CD14-positive monocyte (primary cell): ENCODE data around the gene STX2. TPM values are rescaled to one million over a fixed set of nuclear protein-coding genes. Genes with fewer than 3 reads are reported as not detected.

ENCODE experiments used
- DNase-seq, 3 donors: peaks; one replicate each; pipeline ENCODE4 v3.0.0-alpha.2; 2011 to 2022
- H2AFZ ChIP-seq: 2 replicates; pipeline ENCODE4 v1.6.0; 2012; ENCODE audit warnings: mild to moderate bottlenecking, low read depth, low read length, inconsistent platforms; ENCODE audit not compliant: insufficient read depth, poor library complexity, severe bottlenecking
- H3K27ac ChIP-seq, 2 donors: 1 replicate in 1 of 2; 2 replicates in 1 of 2; pipeline ENCODE4 v1.5.1; 2012 to 2013; ENCODE audit warnings: low read length in 2 of 2, control low read depth in 1 of 2, inconsistent platforms in 1 of 2, low read depth in 1 of 2, mild to moderate bottlenecking in 1 of 2
- H3K27me3 ChIP-seq, 2 donors: one replicate each; pipeline versions ENCODE4 v1.6.0 to v1.6.1; 2011 to 2013; ENCODE audit warnings: low read length in 2 of 2; ENCODE audit not compliant: control insufficient read depth in 2 of 2, insufficient read depth in 2 of 2
- H3K36me3 ChIP-seq, 2 donors: replicated peaks in 1 of 2; 1 replicate in 1 of 2; 2 replicates in 1 of 2; pipeline versions ENCODE4 v1.5.1 to v1.6.1; 2012 to 2013; ENCODE audit warnings: low read length in 2 of 2, control low read depth in 1 of 2, inconsistent platforms in 1 of 2, mild to moderate bottlenecking in 1 of 2; ENCODE audit not compliant: insufficient read depth in 2 of 2, control insufficient read depth in 1 of 2
- H3K4me1 ChIP-seq, 2 donors: 1 replicate in 1 of 2; 2 replicates in 1 of 2; pipeline versions ENCODE4 v1.5.1 to v1.6.1; 2012 to 2013; ENCODE audit warnings: low read length in 2 of 2, control low read depth in 1 of 2, inconsistent platforms in 1 of 2, mild to moderate bottlenecking in 1 of 2, moderate library complexity in 1 of 2; ENCODE audit not compliant: insufficient read depth in 2 of 2, control insufficient read depth in 1 of 2
- H3K4me2 ChIP-seq: replicated peaks from 2 replicates; pipeline ENCODE3; 2012; ENCODE audit warnings: low read length, moderate library complexity, mild to moderate bottlenecking; ENCODE audit not compliant: poor library complexity, severe bottlenecking; ENCODE audit errors: extremely low read depth
- H3K4me3 ChIP-seq, 3 experiments: fragments of 200-600 bp in 1 of 3; sonication (generic) in 1 of 3; replicated peaks in 1 of 3; 1 replicate in 2 of 3; 2 replicates in 1 of 3; pipeline ENCODE4 v1.5.1; 2011 to 2013; ENCODE audit warnings: low read length in 3 of 3, mild to moderate bottlenecking in 3 of 3, control low read depth in 2 of 3, low read depth in 2 of 3, inconsistent platforms in 1 of 3, moderate library complexity in 1 of 3
- H3K79me2 ChIP-seq: 2 replicates; pipeline ENCODE4 v1.6.0; 2012; ENCODE audit warnings: mild to moderate bottlenecking, control low read depth, inconsistent platforms, low read length, moderate library complexity; ENCODE audit not compliant: insufficient read depth
- H3K9ac ChIP-seq: 2 replicates; pipeline ENCODE4 v1.6.0; 2017; ENCODE audit warnings: low read length, mild to moderate bottlenecking; ENCODE audit not compliant: insufficient read depth, poor library complexity, severe bottlenecking
- H3K9me3 ChIP-seq, 2 donors: replicated peaks in 1 of 2; 1 replicate in 1 of 2; 2 replicates in 1 of 2; pipeline versions ENCODE4 v1.5.1 to v1.6.1; 2012 to 2013; ENCODE audit warnings: low read length in 2 of 2, control low read depth in 1 of 2; ENCODE audit not compliant: control insufficient read depth in 1 of 2, insufficient read depth in 1 of 2
- H4K20me1 ChIP-seq: 2 replicates; pipeline ENCODE4 v1.6.0; 2012; ENCODE audit warnings: mild to moderate bottlenecking, low read length, control low read depth, moderate library complexity; ENCODE audit not compliant: insufficient read depth
- H3K27ac Mint-ChIP-seq, 7 donors: one replicate each; pipeline ENCODE4 v1.8.0; 2020; ENCODE audit warnings: mild to moderate bottlenecking in 7 of 7, mixed read lengths in 7 of 7, moderate library complexity in 6 of 7, inconsistent platforms in 2 of 7
- H3K27me3 Mint-ChIP-seq, 3 donors: one replicate each; pipeline ENCODE4 v1.8.0; 2021 to 2022; ENCODE audit warnings: low read depth in 3 of 3, mild to moderate bottlenecking in 3 of 3, mixed read lengths in 3 of 3, moderate library complexity in 3 of 3, inconsistent platforms in 1 of 3
- H3K36me3 Mint-ChIP-seq, 2 donors: one replicate each; pipeline ENCODE4 v1.8.0; 2020; ENCODE audit warnings: mixed read lengths in 2 of 2, inconsistent platforms in 1 of 2, mild to moderate bottlenecking in 1 of 2
- H3K4me1 Mint-ChIP-seq: one replicate; pipeline ENCODE4 v1.8.0; 2020; ENCODE audit warnings: mild to moderate bottlenecking, mixed read lengths
- H3K4me3 Mint-ChIP-seq, 2 donors: one replicate each; pipeline ENCODE4 v1.8.0; 2020; ENCODE audit warnings: mild to moderate bottlenecking in 2 of 2, mixed read lengths in 2 of 2, moderate library complexity in 1 of 2
- H3K9me3 Mint-ChIP-seq, 7 donors: one replicate each; pipeline ENCODE4 v1.8.0; 2020 to 2022; ENCODE audit warnings: mixed read lengths in 7 of 7, mild to moderate bottlenecking in 6 of 7, moderate library complexity in 6 of 7, inconsistent platforms in 2 of 7
- CTCF ChIP-seq: fragments of 200-600 bp; IDR thresholded peaks from one replicate; pipeline ENCODE4 v1.8.0; 2022; ENCODE audit warnings: antibody characterized with exemption, mild to moderate bottlenecking
- WGBS: methylation state at CpG from one replicate; pipeline ENCODE4 v1.1.5; 2013; ENCODE audit warnings: missing lambda C conversion rate; ENCODE audit not compliant: insufficient coverage; 5-methylcytosine and 5-hydroxymethylcytosine counted together
- intact Hi-C, 2 donors: fragments of 100-400 bp; cut with micrococcal nuclease; formaldehyde crosslinking; loops; one replicate each; pipeline versions ENCODE4 v1.15.0 to v1.15.1; 2023
- polyA plus RNA-seq, 3 donors: library from polyadenylated mRNA; depleted of rRNA in 1 of 3; unstranded in 2 of 3; stranded (reverse) in 1 of 3; fragments of 300-500 nt in 2 of 3; fragments of >200 nt in 1 of 3; fragmentation: Illumina TruSeq in 2 of 3; gene quantifications; 1 replicate in 2 of 3; 2 replicates in 1 of 3; pipeline ENCODE4 v1.2.3, GENCODE V29; 2012 to 2021

The STX2 gene
- polyA plus RNA-seq, 3 donors: 4.8 to 32.9 (median 7.6) TPM

GRCh38 chr12:130788515-130788914 lies 50.5 kb downstream of the STX2 start:
- Histone ChIP-seq H3K9me3 (peaks cover 6 to 15% of the 10 kb centered on the region in 2 donors), H3K9ac (no peak overlapping the region), H3K4me2 (no peak overlapping the region), H3K36me3 (peaks cover 5 to 35% of the 10 kb centered on the region in 2 donors), H4K20me1 (no peaks in the 10 kb centered on the region), H3K79me2 (no peaks in the 10 kb centered on the region), H3K4me1 (no peaks in the 10 kb centered on the region), H3K4me3 (no peak overlapping the region), H2AFZ (no peak overlapping the region), H3K27ac (no peak overlapping the region), H3K27me3 (no peaks in the 10 kb centered on the region)
- Mint-ChIP-seq H3K9me3 (peaks cover 11 to 24% (median 15%) of the 10 kb centered on the region in 7 donors), H3K27me3 (peaks cover 0 to 1% (median under 1%) of the 10 kb centered on the region in 3 donors), H3K36me3 (peaks cover 26 to 49% of the 10 kb centered on the region in 2 donors), H3K27ac (no peak overlapping the region), H3K4me3 (no peak overlapping the region), H3K4me1 (no peaks in the 10 kb centered on the region)
- intact Hi-C loops: no loop called here
- WGBS: 97% methylated on average over 18 of the region's 21 CpGs
- no peak for TF ChIP-seq CTCF
- DNase-seq: no peak

- H3K4me2 ChIP-seq: no peak overlapping the region
- peaks cover 3 to 27% of the 10 kb centered on the region in 2 donors for H3K36me3 ChIP-seq
- H3K9me3 ChIP-seq: peaks cover 6 to 15% of the 10 kb centered on the region in 2 donors
- H3K27ac ChIP-seq: no peak overlapping the region
- H2AFZ ChIP-seq: no peak overlapping the region
- no peak overlapping the region for H3K9ac ChIP-seq
- H3K4me3 ChIP-seq: no peak overlapping the region
- Mint-ChIP-seq H3K36me3 (peaks cover 22 to 41% of the 10 kb centered on the region in 2 donors), H3K9me3 (peaks cover 11 to 24% (median 18%) of the 10 kb centered on the region in 7 donors), H3K4me1 (no peaks in the 10 kb centered on the region), H3K27me3 (peaks cover 0 to 1% (median 0%) of the 10 kb centered on the region in 3 donors), H3K27ac (peak overlapping the region in 1 of 7 donors; percentile 46), H3K4me3 (no peak overlapping the region)
- no peaks in the 10 kb centered on the region for H3K27me3 ChIP-seq
- 94% methylated on average over 34 of the region's 35 CpGs for WGBS
- no peaks in the 10 kb centered on the region for H3K79me2 ChIP-seq
- intact Hi-C loops: no loop called here
- TF ChIP-seq CTCF: no peak
- no peak for DNase-seq
- no peaks in the 10 kb centered on the region for H3K4me1 ChIP-seq
- no peaks in the 10 kb centered on the region for H4K20me1 ChIP-seq
Observed at GRCh38 chr12:130787445-130788410, 51.3 kb downstream of the STX2 start.
